ENCODE measurements around the gene RNMT.
"Not testable (repeated sequence)": the region's sequence is repeated elsewhere in the genome, so short reads cannot be mapped to it uniquely, and the experiment has no call there.

Gene RNMT

DNA sequence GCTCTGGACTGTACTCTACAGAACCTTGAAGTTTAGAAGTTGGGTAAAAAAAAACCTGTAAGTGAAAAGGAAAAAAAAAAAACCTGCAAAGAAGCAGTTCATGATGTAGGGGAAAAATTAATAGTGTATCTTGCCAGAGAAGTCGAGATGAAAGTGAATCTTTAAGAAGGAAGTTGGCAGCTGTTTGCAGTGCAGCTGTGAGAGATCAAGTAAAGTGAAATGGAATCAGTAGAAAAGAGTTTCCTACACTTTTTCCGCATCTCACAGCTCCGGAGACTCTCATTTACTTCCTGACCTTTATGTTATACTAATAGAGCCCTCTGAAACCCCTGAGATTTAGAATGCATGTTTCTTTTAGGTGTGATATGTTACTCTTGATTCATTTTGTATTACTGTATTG lies 19.2 kb downstream of the RNMT start:
- DNase-seq = no peak

DNA sequence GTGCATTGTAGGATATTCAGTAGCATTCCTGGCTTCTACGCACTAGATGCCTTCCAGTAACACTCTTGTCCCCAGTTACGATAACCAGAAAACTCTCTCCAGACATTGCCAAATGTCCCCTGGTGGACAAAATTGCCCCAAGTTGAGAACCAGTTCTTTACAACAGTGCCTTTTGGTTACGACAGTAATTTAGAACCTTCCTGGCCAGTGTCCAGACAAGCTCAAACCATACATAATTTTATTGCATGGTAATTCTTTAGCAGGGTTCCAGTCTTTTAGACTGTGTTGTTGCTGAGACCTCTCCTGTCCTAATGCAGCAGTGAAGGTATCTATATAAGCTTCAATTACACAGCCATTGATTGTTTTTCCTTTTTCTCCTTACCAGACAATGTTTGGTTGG lies 20.2 kb downstream of the RNMT start:
- DNase-seq = no peak

DNA sequence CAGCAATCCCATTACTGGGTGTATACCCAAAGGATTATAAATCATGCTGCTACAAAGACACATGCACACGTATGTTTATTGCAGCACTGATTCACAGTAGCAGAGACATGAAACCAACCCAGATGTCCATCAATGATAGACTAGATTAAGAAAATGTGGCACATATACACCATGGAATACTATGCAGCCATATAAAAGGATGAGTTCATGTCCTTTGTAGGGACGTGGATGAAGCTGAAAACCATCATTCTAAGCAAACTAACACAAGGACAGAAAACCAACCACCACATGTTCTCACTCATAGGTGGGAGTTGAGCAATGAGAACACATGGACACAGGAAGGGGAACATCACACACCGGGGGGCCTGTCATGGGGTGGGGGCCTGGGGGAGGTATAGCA lies 25.1 kb downstream of the RNMT start:
- not testable (repeated sequence) for DNase-seq

DNA sequence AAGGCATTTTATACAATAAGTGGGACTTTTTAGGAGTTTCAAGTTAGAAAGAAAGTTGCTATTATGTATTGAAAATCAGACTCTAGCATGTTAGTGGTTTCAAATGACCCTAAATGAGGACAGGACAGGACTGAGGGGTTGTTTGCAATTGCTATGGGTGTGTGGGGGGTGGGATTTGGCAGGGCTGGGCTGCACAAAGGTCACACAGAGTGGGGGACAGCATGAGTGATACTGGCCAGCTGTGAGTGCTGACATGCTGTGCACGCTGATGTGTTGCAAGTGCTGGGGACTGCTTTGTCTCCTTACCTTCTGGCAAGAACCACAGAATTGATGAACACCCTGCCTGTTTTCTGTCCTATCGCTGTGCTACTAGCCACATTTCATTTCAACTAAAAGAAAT lies 29.8 kb downstream of the RNMT start:
- no peak for DNase-seq

DNA sequence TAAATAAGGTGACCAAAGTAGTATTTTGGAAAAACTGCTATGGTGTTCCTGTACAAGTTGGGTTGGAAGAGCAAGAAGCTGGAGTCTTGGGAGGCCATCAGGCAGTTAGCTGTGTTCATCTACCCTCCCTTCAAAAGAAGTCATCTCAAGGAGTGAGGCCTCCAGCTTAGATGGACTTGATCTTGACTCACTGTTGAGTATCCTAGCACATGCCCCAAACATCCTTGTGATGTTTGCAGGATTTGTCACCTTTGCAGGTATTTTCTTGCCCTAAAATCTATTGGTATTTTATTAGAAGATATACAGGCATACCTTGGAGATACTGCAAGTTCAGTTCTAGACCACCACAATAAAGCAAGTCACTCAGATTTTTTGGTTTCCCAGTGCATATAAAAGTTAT lies 30.2 kb downstream of the RNMT start:
- no peak for DNase-seq

DNA sequence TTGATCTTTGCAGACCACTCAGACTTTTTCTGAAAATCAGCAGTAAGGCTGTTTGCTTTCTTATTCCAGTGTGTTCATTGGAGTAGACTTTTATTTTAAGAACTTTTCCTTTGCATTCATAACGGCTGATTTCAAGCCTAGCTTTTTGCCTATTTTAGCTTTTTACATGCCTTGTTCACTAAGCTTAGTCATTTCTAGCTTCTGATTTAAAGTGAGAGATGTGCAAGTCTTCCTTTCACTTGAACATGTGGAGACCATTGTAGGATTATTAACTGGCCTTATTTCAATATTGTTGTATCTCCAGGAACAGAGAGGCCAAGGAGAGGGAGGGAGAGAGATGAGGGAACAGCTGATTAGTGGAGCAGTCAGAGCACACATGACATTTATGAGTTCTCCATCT lies 32.1 kb downstream of the RNMT start:
- no peak for DNase-seq

DNA sequence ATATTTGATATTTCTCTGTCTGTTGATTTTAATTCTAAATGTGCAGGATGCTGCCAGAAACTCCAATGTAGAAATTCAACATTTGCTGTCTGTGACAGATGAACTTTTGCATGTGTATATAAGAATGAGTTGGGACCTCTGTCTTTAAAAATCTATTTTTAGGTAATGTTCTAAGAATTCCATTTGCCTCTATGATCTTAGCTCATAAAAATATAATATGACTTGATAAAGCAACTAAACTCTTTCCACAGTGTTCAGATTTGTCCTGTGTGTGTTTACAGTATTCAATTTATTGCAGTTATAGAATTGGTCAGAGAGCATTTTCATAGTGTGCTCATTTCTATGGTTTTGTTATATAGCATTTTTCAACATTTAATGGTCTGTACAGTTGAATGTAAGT lies 33.6 kb downstream of the RNMT start:
- no peak for DNase-seq

DNA sequence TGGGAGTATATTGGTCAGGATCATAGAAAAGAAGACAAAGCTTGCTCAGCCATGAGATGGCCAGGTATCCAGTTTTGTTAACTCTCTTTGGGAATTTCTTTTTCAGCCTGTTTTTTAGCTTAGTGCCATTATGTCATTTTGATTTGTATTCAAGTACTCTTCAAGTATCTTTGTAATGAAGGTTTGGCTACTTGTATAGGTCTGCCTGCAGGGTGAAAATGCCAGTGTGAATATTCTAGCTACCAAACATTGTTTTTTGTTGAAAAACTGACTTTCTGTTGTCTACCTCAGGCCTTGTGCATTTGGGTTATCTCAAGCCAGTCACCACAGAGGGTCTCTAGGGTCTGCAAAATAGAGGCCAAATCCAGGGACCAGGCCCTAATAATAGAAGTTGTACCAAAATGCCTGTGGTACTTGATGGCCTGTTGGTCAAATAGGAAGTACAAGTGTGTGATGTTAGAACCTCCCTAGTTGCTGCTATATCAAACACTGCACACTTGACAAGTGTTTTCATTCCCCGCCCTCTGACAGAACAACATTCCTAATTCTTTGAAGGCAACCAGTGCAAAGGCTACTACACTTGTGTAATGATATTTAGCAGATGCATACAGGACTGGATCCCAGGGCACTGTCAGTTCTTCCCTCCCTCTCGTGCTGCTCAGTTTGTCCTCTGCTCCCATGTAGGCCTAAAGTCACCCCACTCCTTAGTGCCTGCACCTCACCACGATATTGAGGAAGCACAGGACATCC lies 36.4 kb downstream of the RNMT start:
- no peak for DNase-seq

DNA sequence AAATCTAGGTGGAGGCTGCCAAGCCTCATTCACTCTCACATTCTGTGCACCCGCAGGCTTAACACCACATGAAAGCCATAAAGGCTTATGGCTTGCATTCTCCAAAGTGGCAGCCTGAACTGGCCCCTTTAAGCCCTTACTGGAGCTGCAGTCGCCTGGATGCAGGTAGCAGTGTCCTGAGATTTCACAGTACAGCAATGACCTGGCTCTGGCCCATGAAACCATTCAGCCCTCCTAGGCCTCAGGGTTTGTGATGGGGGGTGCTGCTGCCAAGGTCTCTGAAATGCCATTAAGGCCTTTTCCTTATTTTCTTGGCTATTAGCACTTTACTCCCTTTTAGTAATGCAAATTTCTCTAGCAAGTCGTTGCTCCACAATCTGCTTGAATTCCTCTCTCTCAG lies 48.6 kb downstream of the RNMT start:
- no peak for DNase-seq

DNA sequence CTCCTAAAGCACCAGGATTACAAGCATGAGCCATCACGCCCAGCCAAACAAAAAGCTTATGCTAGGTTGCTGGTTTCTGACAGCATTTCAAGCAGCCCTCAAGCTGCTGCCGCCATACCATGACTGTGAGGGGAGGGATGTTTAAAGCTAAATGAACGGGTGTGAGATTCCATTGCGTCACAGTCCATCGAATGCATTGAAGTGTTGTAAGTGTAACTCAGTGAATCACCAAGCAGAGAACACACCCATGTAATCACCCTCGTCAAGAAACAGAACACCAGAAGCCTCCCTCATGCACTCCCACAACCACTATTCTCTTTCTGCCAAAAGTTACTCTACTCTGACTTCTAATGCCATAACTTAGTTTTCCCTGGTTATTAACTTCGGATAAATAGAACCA lies 64.7 kb downstream of the RNMT start:
- no peak for DNase-seq

DNA sequence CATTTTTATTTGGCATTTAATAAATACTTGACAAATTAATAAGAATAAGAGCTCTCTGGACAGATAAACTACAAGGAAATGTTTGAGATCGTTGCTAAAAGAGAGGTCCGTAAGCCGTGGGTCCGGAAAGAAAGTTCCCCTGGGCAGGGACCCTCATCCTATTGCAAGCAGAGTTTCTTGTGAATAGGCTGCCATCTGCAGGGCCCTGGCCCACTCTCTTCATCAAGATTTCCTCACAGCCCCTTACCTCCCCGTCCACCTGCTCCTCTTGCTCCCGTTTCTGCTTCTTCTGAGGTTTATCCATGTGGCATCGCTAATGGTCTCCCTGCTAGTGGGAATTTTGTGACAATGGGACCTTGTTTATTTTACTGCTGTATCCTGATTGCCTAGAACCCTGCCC lies 67.3 kb downstream of the RNMT start:
- DNase-seq = no peak

DNA sequence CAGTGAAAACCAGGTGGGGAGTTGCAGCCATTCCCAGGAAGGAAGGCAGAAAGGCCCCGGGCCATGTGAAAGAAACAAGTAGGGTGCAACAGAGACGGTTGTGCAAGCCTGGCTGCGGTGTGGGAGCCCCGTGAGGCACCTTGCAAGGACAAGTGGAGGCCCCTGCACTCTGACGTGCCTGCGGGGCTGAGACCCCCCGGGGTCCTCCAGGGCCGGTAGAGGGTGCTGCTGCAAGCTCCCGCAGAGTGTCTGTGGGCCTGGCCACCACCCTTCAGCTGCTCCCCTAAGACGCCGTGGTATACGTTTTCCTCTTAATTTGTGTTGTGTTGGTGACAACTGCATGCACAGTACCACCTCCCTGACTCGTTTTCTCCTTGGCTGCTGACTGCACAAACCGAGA lies 70.0 kb downstream of the RNMT start:
- DNase-seq = no peak

DNA sequence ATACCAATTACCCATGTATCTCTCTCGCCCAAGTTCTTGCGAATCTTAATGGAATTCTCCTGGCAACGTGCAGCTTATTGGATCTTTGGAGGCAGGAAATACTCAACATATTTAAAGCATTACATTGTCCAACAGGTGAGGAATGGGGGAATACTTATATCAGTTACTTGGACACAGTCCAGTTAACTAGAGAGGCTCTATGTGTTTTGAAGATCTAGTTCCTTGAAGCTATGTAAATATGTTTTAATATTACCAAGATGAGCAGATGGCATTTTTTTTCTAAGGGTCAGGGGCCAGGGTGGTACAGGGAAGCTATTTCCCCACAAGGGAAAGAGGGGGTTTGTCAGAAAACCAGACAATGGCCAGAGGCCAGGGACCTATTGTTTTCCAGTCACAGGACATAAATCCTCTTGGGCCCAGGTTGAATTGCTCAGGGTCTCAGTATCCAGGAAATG lies 70.7 kb downstream of the RNMT start:
- no peak for DNase-seq

DNA sequence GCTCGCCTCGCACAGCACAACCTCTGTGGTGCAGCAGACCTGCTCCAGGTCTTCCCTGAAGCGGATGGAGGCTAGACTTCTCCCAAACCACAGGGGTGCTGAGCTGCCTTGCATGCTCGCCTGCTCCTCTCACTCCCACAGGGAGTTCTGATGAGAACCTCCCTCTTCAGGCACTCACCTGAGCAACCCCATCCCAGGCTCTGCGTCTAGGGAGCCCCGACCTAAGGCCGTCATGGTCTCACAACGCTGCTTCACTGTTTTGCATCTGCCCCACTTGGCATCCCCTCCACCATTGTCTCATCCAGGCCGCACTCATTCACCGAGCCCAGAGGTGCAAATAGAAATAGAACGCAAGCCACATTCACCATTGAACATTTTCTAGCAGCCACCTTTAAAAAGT lies 72.9 kb downstream of the RNMT start:
- DNase-seq = no peak

DNA sequence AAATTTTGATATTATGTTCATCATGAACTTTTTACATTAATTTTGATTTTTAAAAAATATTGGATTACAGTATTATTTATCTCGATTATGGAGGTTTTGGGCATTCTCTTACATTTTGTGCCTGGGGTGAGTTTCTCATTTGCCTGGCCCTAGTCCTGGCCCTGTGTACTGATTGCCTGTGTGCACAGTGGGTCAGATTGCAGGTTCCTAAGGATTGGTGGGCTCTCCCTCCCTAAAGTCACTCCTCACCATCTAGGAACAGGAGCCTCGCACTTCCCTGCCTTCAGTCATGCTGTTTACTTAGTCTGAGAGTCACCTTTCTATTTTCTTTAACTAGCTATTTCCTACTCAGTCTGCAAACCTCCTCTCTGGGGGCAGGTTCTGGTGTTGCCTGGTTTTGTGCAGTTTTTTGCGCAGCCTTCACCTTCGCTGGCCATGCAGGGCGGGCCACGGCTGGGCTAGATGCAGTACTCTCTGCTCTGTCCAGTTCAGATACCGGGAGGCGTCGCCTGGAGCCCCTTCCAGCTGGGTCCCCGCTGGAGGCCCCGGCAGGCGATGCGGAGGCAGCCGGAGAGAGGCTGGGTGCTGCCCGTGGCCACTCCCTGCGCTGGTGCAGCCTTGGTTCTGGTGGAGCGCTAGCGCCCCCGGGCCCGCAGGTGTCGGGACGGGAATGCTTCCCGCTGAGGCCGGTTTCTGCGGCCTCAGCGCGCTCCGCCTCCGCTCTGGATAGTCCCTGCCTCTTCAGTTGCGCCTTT lies 74.2 kb downstream of the RNMT start:
- DNase-seq = no peak

DNA sequence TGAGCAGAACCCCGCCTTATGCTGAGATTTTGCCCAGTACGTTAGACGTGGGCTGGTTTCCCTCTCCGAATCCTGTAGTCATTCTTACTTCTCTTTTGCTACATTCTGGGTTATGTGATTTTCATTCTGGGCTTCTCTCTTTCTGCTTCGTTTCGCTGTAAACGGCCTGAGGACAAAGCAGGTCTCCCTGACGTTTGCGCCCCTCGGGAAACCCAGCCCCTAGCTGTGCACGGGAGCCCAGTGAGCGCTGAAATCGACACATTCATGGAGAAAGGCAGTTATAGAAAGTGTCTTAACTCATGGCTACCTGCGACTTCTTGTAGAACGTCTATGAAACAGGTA lies 74.8 kb downstream of the RNMT start:
- no peak for DNase-seq

DNA sequence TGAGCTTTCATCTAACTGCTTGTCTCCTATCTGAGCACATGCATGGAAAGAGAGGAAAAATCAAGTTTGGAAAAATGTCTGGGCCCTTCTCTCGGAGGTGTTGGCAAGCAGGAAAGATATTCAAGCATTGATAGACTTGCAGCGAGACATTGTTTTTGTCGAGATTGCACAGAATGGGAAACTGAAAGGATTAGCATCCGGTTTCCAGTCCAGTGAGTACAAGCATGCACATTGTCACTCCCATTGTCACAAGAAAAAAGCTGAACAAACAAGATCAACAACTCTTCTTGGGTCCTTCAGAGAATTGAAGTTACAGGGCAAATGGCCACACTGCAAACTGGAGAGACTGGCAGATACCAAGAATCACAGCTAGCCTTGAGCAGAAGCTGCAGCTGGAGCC lies 77.8 kb downstream of the RNMT start:
- DNase-seq = no peak

DNA sequence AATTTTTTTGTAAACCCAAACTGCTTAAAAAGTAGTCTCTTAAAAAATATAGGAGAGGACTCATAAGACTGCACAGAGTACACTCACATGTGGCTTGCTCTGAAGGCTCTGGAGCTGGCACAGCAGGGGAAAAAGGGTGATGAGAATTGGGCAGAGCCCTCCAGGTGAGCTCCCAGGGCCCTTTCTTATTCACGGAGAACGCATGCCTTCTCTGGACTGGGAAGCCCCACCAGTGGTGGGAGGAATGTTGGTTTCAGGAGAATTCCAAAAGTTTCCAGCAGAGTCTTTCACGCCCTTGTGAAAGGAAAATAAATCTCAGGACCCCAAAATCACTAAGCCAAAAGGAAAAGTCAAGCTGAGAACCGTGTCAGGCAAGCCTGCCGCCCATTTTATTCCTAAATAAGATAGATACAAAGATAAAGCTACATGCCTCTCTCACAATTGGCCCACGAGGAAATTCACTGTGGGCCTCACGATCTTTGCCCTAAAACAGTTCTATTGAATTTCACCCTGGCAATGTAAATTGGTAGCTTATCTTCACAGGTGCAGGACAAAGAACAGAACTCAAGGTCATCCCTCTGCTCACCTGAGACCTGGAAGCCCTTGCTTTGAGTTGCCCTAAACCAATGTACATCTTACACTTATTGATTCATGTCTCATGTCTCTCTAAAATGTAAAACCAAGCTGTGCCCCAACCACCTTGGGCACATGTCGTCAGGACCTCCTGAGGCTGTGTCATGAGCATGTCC lies 82.0 kb downstream of the RNMT start:
- no peak for DNase-seq

DNA sequence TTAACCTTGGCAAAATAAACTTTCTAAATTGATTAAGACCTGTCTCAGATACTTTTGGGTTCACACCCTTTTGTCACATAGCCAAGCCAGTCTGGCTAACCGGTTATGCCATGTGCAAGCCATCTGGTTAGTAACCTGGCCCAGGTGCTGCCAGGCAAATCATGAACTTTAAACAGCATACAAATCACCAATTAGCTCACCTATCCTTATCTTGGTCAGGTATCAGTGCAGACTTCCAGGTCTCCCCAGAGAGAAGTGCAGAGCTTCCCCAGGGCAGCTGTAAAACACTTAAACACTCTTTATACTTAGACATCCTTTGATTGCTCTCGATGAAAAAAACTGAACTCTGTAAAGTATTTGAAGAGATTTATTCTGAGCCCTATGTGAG lies 82.6 kb downstream of the RNMT start:
- DNase-seq = no peak

DNA sequence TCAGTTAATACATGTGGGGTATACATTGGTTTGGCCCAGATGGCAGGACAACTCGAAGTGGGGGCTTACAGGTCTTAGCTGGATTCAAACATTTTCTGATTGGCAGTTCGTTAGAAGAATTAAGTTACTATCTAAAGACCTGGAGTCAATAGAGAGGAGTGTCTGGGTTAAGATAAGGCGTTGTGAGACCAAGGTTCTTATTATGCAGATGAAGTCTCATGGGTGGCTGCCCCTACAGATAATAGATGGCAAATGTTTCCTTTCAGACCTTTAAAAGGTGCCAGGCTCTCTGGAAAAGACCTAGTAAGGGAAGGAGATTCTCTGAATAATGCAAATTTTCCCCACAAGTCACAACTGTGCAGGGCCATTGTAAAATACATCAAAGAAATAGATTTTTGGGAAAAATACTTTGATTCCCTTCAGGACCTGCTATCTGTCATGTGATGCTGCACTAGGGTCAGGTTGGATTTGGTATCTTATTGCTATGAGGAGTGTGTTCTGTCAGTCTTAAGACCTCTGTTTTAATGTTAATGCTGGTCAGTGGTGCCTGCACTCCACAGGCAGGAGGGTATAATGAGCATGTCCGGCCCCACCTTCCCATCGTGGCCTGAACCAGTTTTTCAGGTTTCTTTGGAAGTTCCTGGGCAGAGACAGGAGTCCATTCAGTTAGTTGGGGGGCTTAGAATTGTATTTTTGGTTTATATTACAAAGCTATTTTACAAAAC lies 83.2 kb downstream of the RNMT start:
- DNase-seq = no peak

DNA sequence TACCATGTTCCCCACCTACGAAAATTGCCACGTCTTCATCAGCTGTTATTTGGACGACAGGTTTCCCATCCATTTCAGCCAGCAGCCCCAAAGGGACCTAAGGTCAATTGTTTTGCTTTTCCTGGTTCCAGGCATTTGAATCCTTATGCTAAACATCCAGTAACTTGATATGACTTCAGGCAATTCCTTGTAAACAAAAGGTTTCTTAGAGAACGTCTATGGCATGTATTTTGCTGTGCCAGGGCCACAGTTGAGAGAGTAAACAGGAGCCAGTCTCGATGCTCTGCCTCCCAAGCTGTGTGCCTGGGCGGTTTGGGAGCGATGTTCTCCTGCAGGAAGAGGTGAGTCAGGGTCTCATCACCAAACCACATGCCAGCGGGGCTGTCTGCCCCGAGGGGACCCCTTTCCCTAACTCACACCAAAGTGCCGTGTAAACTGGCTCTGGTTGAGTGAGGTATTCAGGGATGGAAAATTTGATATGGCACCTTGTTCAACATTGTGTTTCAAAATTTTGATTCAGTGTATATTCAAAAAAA lies 84.5 kb downstream of the RNMT start:
- DNase-seq = no peak

DNA sequence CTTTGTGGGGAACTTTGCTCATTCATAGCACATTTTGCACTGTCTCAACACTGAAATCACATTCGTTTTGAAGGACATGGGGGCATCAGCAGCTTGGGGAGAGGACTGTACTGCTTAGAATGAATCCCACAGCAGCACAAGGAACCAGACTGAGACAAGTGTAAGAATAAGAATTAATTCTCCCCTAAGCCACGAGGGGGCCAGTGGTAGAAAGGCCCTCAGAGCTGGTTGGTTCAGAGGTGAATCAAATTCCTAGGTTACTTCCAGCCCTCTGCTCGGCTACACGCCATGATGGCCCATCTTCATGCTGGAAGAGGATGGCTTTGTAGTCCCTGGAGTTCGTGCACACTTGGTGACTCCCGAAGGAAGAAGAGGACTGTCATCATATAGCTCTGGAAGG lies 85.5 kb downstream of the RNMT start:
- DNase-seq = no peak

DNA sequence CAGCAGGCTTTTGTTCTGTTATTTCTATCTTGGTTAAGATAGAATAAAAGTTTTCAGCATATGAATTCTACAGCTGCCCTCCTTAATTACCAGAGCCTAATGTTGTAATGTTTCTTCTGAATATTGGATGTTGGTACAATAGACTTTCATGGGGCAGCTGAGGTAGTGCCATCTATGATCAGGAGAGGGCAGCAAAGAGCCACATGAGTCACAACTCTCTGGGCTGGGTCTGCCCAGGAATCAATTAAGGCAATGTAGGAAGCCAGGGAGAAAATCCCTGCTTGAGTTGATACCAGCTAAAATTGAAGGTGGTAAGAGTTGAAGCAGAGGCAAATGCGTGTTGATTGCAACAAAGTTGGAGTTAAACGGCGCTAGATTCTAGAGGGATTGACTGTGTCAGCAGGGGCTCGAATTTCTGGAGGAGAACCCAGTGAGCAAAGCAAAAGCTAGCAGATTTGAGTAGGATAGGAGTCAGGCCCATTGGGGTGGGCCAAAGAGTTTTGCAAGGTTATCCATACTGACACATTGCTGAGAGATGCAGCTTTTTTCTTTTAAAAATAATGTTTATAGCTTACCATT lies 86.9 kb downstream of the RNMT start:
- no peak for DNase-seq
